ENCODE results near the gene ZFHX3.

DNA sequence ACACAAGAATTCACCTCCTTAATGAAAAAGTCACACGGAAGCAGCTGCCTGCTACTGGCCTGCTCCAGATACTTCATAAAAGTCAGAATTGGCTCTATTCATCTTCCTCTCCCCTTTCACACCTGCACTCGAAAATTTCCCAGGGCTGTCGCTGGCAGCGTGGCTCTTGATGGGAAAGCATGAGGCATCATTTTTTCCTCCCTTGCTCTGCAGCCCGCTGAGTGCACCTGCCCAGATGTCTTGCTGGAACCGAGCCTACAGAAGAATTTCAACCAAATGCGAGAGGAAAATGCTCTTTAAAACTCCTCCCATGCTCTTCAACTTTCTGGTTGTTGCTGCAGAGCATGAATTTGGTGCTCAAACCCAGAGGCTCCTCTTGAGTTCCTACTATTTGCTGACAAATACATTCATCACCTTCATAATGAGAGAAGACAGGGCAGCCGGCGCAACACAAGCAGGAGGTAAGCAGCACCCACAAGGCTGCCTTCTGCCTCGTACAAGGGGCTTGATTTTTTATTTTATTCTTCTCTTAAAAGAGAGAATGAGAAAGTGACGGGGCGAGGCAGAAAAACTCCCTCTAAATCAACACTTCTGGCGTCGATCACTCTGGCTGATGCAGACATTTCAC is 146.8 kb downstream of the ZFHX3 start:
- no peak for TF ChIP-seq EZH2 (IDR thresholded peaks at IDR 0.05; ENCODE audit: borderline replicate concordance, low read depth, low read length, poor library complexity, severe bottlenecking)
- TF ChIP-seq, protein P1, sequence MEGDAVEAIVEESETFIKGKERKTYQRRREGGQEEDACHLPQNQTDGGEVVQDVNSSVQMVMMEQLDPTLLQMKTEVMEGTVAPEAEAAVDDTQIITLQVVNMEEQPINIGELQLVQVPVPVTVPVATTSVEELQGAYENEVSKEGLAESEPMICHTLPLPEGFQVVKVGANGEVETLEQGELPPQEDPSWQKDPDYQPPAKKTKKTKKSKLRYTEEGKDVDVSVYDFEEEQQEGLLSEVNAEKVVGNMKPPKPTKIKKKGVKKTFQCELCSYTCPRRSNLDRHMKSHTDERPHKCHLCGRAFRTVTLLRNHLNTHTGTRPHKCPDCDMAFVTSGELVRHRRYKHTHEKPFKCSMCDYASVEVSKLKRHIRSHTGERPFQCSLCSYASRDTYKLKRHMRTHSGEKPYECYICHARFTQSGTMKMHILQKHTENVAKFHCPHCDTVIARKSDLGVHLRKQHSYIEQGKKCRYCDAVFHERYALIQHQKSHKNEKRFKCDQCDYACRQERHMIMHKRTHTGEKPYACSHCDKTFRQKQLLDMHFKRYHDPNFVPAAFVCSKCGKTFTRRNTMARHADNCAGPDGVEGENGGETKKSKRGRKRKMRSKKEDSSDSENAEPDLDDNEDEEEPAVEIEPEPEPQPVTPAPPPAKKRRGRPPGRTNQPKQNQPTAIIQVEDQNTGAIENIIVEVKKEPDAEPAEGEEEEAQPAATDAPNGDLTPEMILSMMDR (conservative IDR thresholded peaks at IDR 0.05; ENCODE audit: low read depth, low read length) = no peak

Data from A673 (cell line).